ENCODE measurements around the gene IFIH1. TPM values are rescaled to one million over a fixed set of nuclear protein-coding genes. Genes with fewer than 3 reads are reported as not detected.

IFIH1 gene
- total and polyA plus RNA-seq, 2 of the 8 experiments (the other 6 are each of a cell fraction or from before 2014, with no cell fraction given): 0.32 to 2.0 TPM

- no peak overlapping the region for H2BK5ac ChIP-seq (ENCODE audit: low read depth, low read length)
- no peak overlapping the region for H2BK12ac ChIP-seq (ENCODE audit: low read depth, low read length)
- no peak overlapping the region for H3K4ac ChIP-seq (replicated peaks; ENCODE audit: insufficient read length, low read depth, low read length)
- no peak overlapping the region for H3K14ac ChIP-seq (ENCODE audit: insufficient read length)
- no peak overlapping the region for H3K4me2 ChIP-seq (ENCODE audit: insufficient read depth in 1 of 2, low read depth in 2 of 2, low read length in 2 of 2)
- no peak overlapping the region for H3K9ac ChIP-seq (replicated peaks in 1 of 4; ENCODE audit: extremely low read depth in 1 of 4, low read depth in 3 of 4, low read length in 3 of 4)
- no peak overlapping the region for H4K5ac ChIP-seq (ENCODE audit: insufficient read length, low read depth, low read length)
- CTCF ChIA-PET (ENCODE audit: partially characterized antibody): interaction anchor here (1.2 to 2.6 kb wide), 3 partner anchors 8 to 65 kb away, joined by 5 to 15 read pairs (median 13); no protein-coding TSS in a partner anchor
- no peak overlapping the region for H2BK20ac ChIP-seq (ENCODE audit: low read length)
- FAIRE-seq (no peak), DNase-seq (ENCODE audit: low read depth in 1 of 2, low spot score in 2 of 2) (no peak)
- WGBS, 2 experiments (ENCODE audit: extremely low coverage in 1 of 2, insufficient coverage in 1 of 2, insufficient read length in 1 of 2, insufficient replicate concordance in 2 of 2, low coverage in 1 of 2, low lambda C conversion rate in 2 of 2, missing lambda C conversion rate in 1 of 2): 90% methylated on average over 2 of the region's 2 CpGs; no CpG with 5 or more reads in 1 of the 2 experiments
- POLR2A ChIA-PET (ENCODE audit: partially characterized antibody): no interaction called here
- H4K20me1 ChIP-seq (replicated peaks in 1 of 2; ENCODE audit: control insufficient read depth in 1 of 2, insufficient read depth in 2 of 2, low read length in 2 of 2): no peaks in the 10 kb centered on the region
- H3K56ac ChIP-seq (replicated peaks; ENCODE audit: insufficient read length, low read depth, low read length): no peak overlapping the region
- H2BK15ac ChIP-seq (ENCODE audit: low read length): no peak overlapping the region
- no peak overlapping the region for H3K4me3 ChIP-seq (ENCODE audit: extremely low read depth in 1 of 4, insufficient read depth in 2 of 4, low read depth in 3 of 4, low read length in 4 of 4)
- H3K23ac ChIP-seq (ENCODE audit: insufficient read length): no peak overlapping the region
- H3K79me1 ChIP-seq (ENCODE audit: low read depth, low read length): no peaks in the 10 kb centered on the region
- H3K27ac ChIP-seq (ENCODE audit: low read depth, low read length): no peak overlapping the region
- H3K27me3 ChIP-seq (replicated peaks in 1 of 4; ENCODE audit: control insufficient read depth in 3 of 4, extremely low read depth in 1 of 4, insufficient read depth in 3 of 4, low read length in 3 of 4): no peaks in the 10 kb centered on the region
- H3K4me1 ChIP-seq (replicated peaks in 1 of 4; ENCODE audit: control insufficient read depth in 3 of 4, insufficient read depth in 4 of 4, low read length in 3 of 4): no peaks in the 10 kb centered on the region
- H2BK120ac ChIP-seq (replicated peaks; ENCODE audit: low read depth, low read length): no peak overlapping the region
- peaks cover 0 to 9% of the 10 kb centered on the region in 2 experiments; a peak in 1 of 4 replicates for H3K9me3 ChIP-seq (ENCODE audit: insufficient read depth in 2 of 2, low read depth in 1 of 2, low read length in 1 of 2)
- H4K91ac ChIP-seq (replicated peaks; ENCODE audit: insufficient read length, low read length): no peak overlapping the region
- H3K23me2 ChIP-seq (ENCODE audit: low read depth, low read length): no peaks in the 10 kb centered on the region
- no peaks in the 10 kb centered on the region for H3K36me3 ChIP-seq (ENCODE audit: control insufficient read depth in 2 of 4, insufficient read depth in 4 of 4, low read length in 3 of 4)
- H4K8ac ChIP-seq (ENCODE audit: extremely low read depth, insufficient read depth, low read length): no peak overlapping the region
- H3K18ac ChIP-seq (ENCODE audit: extremely low read depth, low read length): no peak overlapping the region
- no peaks in the 10 kb centered on the region for H3K79me2 ChIP-seq (ENCODE audit: control insufficient read depth in 1 of 2, insufficient read depth in 2 of 2, low read length in 2 of 2)
- H2AK5ac ChIP-seq (ENCODE audit: low read depth, low read length): no peak overlapping the region
- H2AFZ ChIP-seq (ENCODE audit: low read length): no peak overlapping the region
- TF ChIP-seq SP1 (IDR thresholded peaks at IDR 0.05; ENCODE audit: low read depth, low read length): no peak
Measured at GRCh38 chr2:162232671-162233070, 85.8 kb downstream of the IFIH1 start.

Measured in H1 (cell line).